Activated naive CD4-positive, alpha-beta T cell treated with anti-CD3 and anti-CD28 coated beads, Interleukin-2, amount 50 U/mL, for 72 hours (primary cell): ENCODE results near the gene KCNIP1. TPM values are rescaled to one million over a fixed set of nuclear protein-coding genes. Genes with fewer than 3 reads are reported as not detected.
"Not testable (repeated sequence)": the region's sequence is repeated elsewhere in the genome, so short reads cannot be mapped to it uniquely, and the experiment has no call there.

Source experiments
- ATAC-seq, 2 donors: fragments of 150-1000 bp; cut with Tn5 transposase; 2 replicates each; pipeline ENCODE4 v1.10.0; 2021; ENCODE audit warnings: mild to moderate bottlenecking in 2 of 2, moderate library complexity in 2 of 2
- DNase-seq, 2 donors: peaks; one replicate each; pipeline ENCODE4 v3.0.0; 2021 to 2022; ENCODE audit warnings: low spot score in 2 of 2
- H3K27ac Mint-ChIP-seq, 2 donors: one replicate each; pipeline ENCODE4 v1.8.0; 2022; ENCODE audit warnings: mild to moderate bottlenecking in 2 of 2, mixed read lengths in 2 of 2
- H3K36me3 Mint-ChIP-seq, 2 donors: one replicate each; pipeline ENCODE4 v1.8.0; 2022; ENCODE audit warnings: mixed read lengths in 2 of 2
- H3K9me3 Mint-ChIP-seq, 2 donors: one replicate each; pipeline ENCODE4 v1.8.0; 2022; ENCODE audit warnings: mixed read lengths in 2 of 2
- total RNA-seq, 2 donors: library from RNA; stranded (reverse); gene quantifications; one replicate each; pipeline ENCODE4 v1.2.3, GENCODE V29; 2022

Gene KCNIP1
- total RNA-seq, 2 donors from 2014 or later: not detected

GRCh38 chr5:170757182-170757601 is 253.4 kb downstream of the KCNIP1 start:
- Mint-ChIP-seq H3K27ac (no peak overlapping the region), H3K9me3 (no peaks in the 10 kb centered on the region), H3K36me3 (no peaks in the 10 kb centered on the region)
- no peak for ATAC-seq
- no peak for DNase-seq

GRCh38 chr5:170757669-170758068 is 253.8 kb downstream of the KCNIP1 start:
- Mint-ChIP-seq H3K9me3 (no peaks in the 10 kb centered on the region), H3K27ac (no peak overlapping the region), H3K36me3 (no peaks in the 10 kb centered on the region)
- ATAC-seq: no peak
- no peak for DNase-seq

DNA sequence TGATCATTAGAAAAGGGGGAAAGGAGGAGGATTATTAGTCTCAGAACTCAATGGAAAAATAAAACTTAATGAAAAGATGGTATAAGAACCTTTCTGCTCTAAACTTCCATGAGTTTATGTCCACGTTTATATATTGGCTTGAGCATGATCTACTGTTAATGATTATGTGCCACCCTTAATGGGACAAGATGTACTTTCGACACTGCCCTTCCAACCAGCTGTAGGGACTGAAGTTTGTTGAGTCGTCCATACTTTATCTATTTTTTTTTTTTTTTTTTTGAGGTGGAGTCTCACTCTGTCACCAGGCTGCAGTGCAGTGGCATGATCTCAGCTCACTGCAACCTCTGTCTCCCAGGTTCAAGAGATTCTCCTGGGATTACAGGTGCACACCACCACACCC is 254.7 kb downstream of the KCNIP1 start:
- Mint-ChIP-seq H3K27ac (no peak overlapping the region), H3K36me3 (no peaks in the 10 kb centered on the region), H3K9me3 (no peaks in the 10 kb centered on the region)
- ATAC-seq (no peak), DNase-seq (no peak)

- DNase-seq (no peak), ATAC-seq (no peak)
- no peaks in the 10 kb centered on the region for H3K9me3 Mint-ChIP-seq
- H3K27ac Mint-ChIP-seq: no peak overlapping the region
- no peaks in the 10 kb centered on the region for H3K36me3 Mint-ChIP-seq
Observed at GRCh38 chr5:170760113-170760512, 256.3 kb downstream of the KCNIP1 start.

DNA sequence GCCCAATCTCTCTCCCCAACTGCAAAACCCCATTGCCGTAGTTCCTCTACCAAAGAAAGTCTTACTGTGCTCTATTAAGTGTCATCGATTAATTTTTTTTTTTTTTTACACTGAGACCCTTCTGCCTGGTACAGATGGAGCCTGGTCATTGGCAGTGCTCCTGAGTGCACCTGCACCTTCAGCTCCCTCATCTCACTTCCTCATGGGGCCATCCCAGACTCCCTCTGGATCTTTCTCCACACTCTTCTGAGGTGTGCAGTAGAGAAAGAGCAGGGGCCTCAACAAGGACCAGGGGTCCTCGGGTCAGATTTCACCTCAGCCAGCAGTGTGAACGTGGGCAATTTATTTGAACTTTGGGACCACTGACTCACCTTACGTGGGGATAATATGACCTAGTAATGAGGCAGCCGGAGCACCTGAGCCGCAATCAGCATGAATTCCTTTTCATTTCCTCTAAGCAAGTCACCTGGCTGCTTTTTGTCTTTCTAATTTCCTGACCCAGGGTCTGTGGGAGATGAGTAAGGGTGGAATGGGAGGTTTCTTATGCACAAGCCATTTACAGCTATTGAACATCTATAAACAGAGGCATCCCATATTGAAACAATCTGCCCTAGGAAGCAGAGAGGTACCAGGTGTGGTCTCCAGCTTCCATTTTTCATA is 257.4 kb downstream of the KCNIP1 start:
- DNase-seq (no peak), ATAC-seq (no peak)
- no peaks in the 10 kb centered on the region for H3K9me3 Mint-ChIP-seq
- no peak overlapping the region for H3K27ac Mint-ChIP-seq
- no peaks in the 10 kb centered on the region for H3K36me3 Mint-ChIP-seq

DNA sequence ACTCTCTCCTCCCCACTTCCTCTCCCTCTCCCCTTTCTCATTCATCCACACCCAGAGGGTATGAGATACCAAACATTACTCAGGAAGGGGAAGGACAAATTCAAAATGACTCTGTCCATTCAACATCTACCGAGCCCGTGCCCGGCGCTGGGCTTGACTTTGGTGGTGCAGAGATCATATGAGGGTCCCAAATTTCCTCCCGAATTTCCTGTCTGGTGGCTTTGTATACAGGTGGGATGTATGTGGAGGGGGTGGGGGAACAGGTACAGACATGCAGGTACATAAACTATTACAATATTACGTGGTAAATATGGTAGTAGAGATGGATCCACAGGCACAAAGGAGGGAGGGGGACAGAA is 257.9 kb downstream of the KCNIP1 start:
- H3K27ac Mint-ChIP-seq: no peak overlapping the region
- no peaks in the 10 kb centered on the region for H3K9me3 Mint-ChIP-seq
- ATAC-seq (no peak), DNase-seq (no peak)
- no peaks in the 10 kb centered on the region for H3K36me3 Mint-ChIP-seq

GRCh38 chr5:170762298-170762697 is 258.5 kb downstream of the KCNIP1 start:
- not testable (repeated sequence) for DNase-seq, ATAC-seq, H3K9me3 Mint-ChIP-seq, H3K36me3 Mint-ChIP-seq
- peak overlapping the region in 1 of 2 donors; percentile 11 for H3K27ac Mint-ChIP-seq

GRCh38 chr5:170765868-170766267 is 262.0 kb downstream of the KCNIP1 start:
- H3K27ac Mint-ChIP-seq, DNase-seq, ATAC-seq, H3K9me3 Mint-ChIP-seq, H3K36me3 Mint-ChIP-seq: not testable (repeated sequence)

DNA sequence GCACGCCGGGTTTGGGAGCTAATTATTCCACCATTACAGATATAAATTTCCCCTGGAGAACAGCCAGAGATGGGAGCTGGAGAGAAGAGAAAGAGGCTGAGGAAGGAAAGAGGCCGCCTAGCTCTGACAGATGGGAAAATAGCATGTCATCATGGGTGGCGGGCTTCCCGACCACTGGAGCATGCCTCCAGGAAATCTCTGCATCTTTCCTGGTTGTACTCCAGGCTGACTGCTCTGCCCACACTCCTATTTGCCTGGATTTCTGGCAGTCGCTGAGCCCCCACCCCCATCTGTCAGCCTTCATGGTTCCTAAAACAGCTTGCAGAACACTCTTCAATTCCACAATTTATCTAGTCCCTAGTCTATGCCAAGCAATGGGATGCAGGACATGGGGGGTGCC is 265.4 kb downstream of the KCNIP1 start:
- DNase-seq (no peak), ATAC-seq (no peak)
- H3K9me3 Mint-ChIP-seq: no peaks in the 10 kb centered on the region
- H3K27ac Mint-ChIP-seq: no peak overlapping the region
- no peaks in the 10 kb centered on the region for H3K36me3 Mint-ChIP-seq

GRCh38 chr5:170769898-170770416 is 266.1 kb downstream of the KCNIP1 start:
- Mint-ChIP-seq H3K27ac (no peak overlapping the region), H3K9me3 (no peaks in the 10 kb centered on the region), H3K36me3 (no peaks in the 10 kb centered on the region)
- ATAC-seq (no peak), DNase-seq (no peak)

DNA sequence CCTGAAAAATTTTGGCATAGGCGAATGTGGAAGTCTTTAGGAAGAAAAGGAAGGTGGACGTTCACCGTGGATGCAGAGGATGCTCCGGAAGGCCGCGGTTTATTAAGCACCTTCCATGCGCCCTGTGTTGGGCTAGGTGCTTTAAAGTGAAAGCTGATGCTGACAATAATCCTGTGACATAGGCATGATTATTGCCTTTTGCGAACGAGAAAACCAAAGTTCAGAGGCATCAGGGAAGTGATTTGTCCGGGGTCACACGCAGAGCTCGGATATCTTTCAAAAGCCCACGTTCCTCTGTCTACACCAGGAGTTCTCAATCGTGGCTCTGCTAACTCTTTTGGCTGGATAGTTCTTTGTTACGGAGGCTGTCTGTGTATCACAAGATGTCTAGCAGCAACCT is 267.7 kb downstream of the KCNIP1 start:
- ATAC-seq (no peak), DNase-seq (no peak)
- Mint-ChIP-seq H3K9me3 (no peaks in the 10 kb centered on the region), H3K36me3 (no peaks in the 10 kb centered on the region), H3K27ac (no peak overlapping the region)

DNA sequence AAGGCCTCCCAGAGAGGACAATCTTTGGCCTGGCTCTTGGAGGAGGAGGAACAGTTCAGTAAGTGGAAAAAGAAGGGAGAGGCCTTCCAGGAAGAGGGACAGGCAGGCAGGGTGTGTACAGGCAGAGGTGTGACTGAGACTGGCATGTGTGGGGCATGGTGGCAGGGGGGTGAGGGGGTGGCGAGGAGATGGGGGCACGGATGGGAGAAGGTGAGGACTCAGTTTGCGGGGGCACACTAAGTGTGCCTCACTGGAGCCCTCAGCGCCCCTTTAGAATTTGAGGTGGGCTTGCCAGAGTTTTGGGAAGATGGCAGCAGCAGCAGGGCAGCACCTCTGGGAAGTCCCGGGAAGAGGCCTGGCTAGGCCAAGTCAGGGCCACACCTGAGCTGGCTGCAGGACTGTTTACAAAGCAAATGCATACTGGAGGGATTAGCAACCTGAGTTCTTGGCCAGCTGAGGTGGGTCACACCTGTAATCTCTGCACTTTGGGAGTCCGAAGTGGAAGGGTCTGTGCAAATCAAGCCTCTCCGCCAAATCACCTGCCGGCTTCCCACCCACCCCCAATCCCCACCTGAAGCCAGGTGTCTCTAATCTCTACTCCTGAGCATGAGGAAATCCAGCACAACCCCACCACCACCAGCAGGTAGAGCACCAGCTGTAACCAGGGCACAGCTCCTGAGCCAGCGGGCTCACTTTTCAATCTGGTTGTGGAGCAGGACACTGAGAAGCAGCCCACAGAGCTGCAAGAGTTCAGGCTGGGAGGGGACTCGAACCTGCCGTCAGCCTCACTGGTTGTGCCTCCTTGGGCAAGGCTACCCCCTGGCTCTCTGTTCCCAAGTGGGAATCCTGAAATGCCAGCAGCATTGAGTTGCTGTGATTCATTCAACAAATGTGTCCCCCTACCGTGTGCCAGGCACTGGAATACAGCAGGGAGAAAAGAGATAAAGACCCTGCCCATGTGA is 269.5 kb downstream of the KCNIP1 start:
- no peak for ATAC-seq
- no peaks in the 10 kb centered on the region for H3K36me3 Mint-ChIP-seq
- no peaks in the 10 kb centered on the region for H3K9me3 Mint-ChIP-seq
- H3K27ac Mint-ChIP-seq: no peak overlapping the region
- DNase-seq: no peak

DNA sequence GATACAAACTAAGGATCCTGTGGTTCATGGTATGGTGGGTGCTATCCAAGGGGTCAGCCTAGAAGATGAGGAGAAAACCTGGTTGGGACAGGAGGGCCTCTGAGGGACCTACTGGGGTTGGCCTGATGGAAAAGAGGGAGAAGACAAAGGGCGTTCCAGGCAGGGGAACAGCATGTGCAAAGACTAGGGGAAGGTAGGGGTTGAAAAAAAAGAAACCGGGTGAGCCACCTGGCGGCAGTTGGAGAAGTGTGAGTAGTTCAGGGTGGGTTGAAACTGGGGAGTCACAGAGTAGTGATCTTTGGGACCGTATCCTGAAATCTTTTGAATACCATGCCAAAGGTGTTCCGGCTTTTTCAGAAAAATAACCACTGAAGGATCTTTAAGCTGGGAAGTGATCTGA is 271.0 kb downstream of the KCNIP1 start:
- DNase-seq (no peak), ATAC-seq (no peak)
- Mint-ChIP-seq H3K36me3 (no peaks in the 10 kb centered on the region), H3K27ac (no peak overlapping the region), H3K9me3 (no peaks in the 10 kb centered on the region)

GRCh38 chr5:170781946-170782345 is 278.1 kb downstream of the KCNIP1 start:
- no peak for ATAC-seq
- no peaks in the 10 kb centered on the region for H3K9me3 Mint-ChIP-seq
- no peak overlapping the region for H3K27ac Mint-ChIP-seq
- no peak for DNase-seq
- H3K36me3 Mint-ChIP-seq: no peaks in the 10 kb centered on the region

- H3K36me3 Mint-ChIP-seq: no peaks in the 10 kb centered on the region
- H3K27ac Mint-ChIP-seq: no peak overlapping the region
- DNase-seq: no peak
- no peaks in the 10 kb centered on the region for H3K9me3 Mint-ChIP-seq
- no peak for ATAC-seq
Observed at GRCh38 chr5:170782438-170782837, 278.6 kb downstream of the KCNIP1 start.

GRCh38 chr5:170783498-170784247 is 279.9 kb downstream of the KCNIP1 start, which contains the start of gene GABRP:
TSS of gene GABRP (plus strand) at chr5:170783725. CDS start at chr5:170788616, 4,891 bp downstream.
- no peak for ATAC-seq

GRCh38 chr5:170785416-170785815 is 281.6 kb downstream of the KCNIP1 start:
- Mint-ChIP-seq H3K36me3 (no peaks in the 10 kb centered on the region), H3K9me3 (no peaks in the 10 kb centered on the region), H3K27ac (no peak overlapping the region)
- DNase-seq (no peak), ATAC-seq (no peak)

More at GRCh38 chr5:170783498-170784247, 279.9 kb downstream of the KCNIP1 start, which contains the start of gene GABRP:
- DNase-seq: no peak
- H3K27ac Mint-ChIP-seq: no peak within 1 kb of the TSS
- H3K9me3 Mint-ChIP-seq: no peaks in the 10 kb centered on the region
- H3K36me3 Mint-ChIP-seq: no peaks in the 10 kb centered on the region
